ENCODE measurements around the gene USP13.

The USP13 gene

GRCh38 chr3:179700716-179701115 is 47.9 kb downstream of the USP13 start:
- DNase-seq = no peak

- no peak for DNase-seq
Observed at GRCh38 chr3:179701176-179701827, 48.5 kb downstream of the USP13 start.

GRCh38 chr3:179702271-179702947 is 49.6 kb downstream of the USP13 start:
- no peak for DNase-seq

- no peak for DNase-seq
Observed at GRCh38 chr3:179703816-179704215, 51.0 kb downstream of the USP13 start.

- no peak for DNase-seq
Observed at GRCh38 chr3:179706233-179706632, 53.4 kb downstream of the USP13 start.

GRCh38 chr3:179710079-179710478 is 57.2 kb downstream of the USP13 start:
- no peak for DNase-seq

GRCh38 chr3:179713643-179714090 is 60.8 kb downstream of the USP13 start:
- no peak for DNase-seq

GRCh38 chr3:179715582-179715981 is 62.7 kb downstream of the USP13 start:
- DNase-seq = no peak

- no peak for DNase-seq
Observed at GRCh38 chr3:179716226-179716625, 63.4 kb downstream of the USP13 start.

GRCh38 chr3:179716811-179717210 is 64.0 kb downstream of the USP13 start:
- no peak for DNase-seq

- DNase-seq = no peak
Observed at GRCh38 chr3:179717219-179717618, 64.4 kb downstream of the USP13 start.

- no peak for DNase-seq
Observed at GRCh38 chr3:179719048-179719734, 66.4 kb downstream of the USP13 start.

GRCh38 chr3:179720196-179720595 is 67.4 kb downstream of the USP13 start:
- DNase-seq = no peak

- no peak for DNase-seq
Observed at GRCh38 chr3:179723617-179724016, 70.8 kb downstream of the USP13 start.

- DNase-seq = no peak
Observed at GRCh38 chr3:179726075-179726699, 73.3 kb downstream of the USP13 start.

GRCh38 chr3:179729086-179729485 is 76.2 kb downstream of the USP13 start:
- no peak for DNase-seq

- DNase-seq = no peak
Observed at GRCh38 chr3:179729981-179730380, 77.1 kb downstream of the USP13 start.

GRCh38 chr3:179730506-179730905 is 77.7 kb downstream of the USP13 start:
- DNase-seq = no peak

GRCh38 chr3:179731544-179731943 is 78.7 kb downstream of the USP13 start:
- no peak for DNase-seq

- no peak for DNase-seq
Observed at GRCh38 chr3:179732661-179733348, 80.0 kb downstream of the USP13 start.

- no peak for DNase-seq
Observed at GRCh38 chr3:179733797-179734196, 81.0 kb downstream of the USP13 start.

GRCh38 chr3:179734497-179735281 is 81.8 kb downstream of the USP13 start:
- no peak for DNase-seq
